GM12874 (cell line): ENCODE data around the gene ADCY3.

ENCODE experiments used
- TF ChIP-seq, protein P1 (sequence below): IDR thresholded peaks from 2 replicates; pipeline ENCODE4 v1.5.1; 2011; ENCODE audit warnings: low read depth, mild to moderate bottlenecking, control low read depth, low read length, moderate library complexity; ENCODE audit not compliant: insufficient read depth

ADCY3 gene

GRCh38 chr2:24906466-24906865 is 13.6 kb downstream of the ADCY3 start:
- TF ChIP-seq, protein P1, sequence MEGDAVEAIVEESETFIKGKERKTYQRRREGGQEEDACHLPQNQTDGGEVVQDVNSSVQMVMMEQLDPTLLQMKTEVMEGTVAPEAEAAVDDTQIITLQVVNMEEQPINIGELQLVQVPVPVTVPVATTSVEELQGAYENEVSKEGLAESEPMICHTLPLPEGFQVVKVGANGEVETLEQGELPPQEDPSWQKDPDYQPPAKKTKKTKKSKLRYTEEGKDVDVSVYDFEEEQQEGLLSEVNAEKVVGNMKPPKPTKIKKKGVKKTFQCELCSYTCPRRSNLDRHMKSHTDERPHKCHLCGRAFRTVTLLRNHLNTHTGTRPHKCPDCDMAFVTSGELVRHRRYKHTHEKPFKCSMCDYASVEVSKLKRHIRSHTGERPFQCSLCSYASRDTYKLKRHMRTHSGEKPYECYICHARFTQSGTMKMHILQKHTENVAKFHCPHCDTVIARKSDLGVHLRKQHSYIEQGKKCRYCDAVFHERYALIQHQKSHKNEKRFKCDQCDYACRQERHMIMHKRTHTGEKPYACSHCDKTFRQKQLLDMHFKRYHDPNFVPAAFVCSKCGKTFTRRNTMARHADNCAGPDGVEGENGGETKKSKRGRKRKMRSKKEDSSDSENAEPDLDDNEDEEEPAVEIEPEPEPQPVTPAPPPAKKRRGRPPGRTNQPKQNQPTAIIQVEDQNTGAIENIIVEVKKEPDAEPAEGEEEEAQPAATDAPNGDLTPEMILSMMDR: no peak

- TF ChIP-seq, protein P1: no peak
These were observed 16.6 kb downstream of the ADCY3 start for GRCh38 chr2:24903161-24904103.

DNA sequence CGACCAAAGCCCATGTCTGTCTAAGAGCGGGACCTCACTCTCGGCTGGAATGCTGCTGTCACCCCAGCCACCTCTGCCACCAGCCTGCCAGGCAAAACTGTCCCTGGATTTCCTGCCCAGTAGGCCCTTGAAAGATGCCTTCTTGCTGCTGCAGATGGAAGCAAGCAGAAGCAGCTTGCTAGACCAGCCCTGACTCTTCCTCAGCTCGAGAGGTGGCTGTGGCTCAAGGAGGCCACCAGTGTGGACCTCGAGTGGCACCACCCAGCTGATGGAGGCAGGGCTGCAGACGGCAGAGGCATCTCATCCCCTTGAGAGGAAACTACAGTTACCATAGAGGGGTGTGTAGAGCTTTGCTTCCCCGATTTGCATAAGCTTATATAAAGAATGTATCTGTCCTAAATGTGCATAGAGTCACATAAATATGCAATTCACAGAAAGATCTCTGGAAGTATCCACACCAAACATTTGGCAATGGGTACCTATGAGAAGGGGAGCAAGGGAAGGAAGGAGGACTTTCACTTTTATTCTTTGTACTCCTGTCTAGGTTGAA is 20.6 kb downstream of the ADCY3 start:
- TF ChIP-seq, protein P1: no peak

DNA sequence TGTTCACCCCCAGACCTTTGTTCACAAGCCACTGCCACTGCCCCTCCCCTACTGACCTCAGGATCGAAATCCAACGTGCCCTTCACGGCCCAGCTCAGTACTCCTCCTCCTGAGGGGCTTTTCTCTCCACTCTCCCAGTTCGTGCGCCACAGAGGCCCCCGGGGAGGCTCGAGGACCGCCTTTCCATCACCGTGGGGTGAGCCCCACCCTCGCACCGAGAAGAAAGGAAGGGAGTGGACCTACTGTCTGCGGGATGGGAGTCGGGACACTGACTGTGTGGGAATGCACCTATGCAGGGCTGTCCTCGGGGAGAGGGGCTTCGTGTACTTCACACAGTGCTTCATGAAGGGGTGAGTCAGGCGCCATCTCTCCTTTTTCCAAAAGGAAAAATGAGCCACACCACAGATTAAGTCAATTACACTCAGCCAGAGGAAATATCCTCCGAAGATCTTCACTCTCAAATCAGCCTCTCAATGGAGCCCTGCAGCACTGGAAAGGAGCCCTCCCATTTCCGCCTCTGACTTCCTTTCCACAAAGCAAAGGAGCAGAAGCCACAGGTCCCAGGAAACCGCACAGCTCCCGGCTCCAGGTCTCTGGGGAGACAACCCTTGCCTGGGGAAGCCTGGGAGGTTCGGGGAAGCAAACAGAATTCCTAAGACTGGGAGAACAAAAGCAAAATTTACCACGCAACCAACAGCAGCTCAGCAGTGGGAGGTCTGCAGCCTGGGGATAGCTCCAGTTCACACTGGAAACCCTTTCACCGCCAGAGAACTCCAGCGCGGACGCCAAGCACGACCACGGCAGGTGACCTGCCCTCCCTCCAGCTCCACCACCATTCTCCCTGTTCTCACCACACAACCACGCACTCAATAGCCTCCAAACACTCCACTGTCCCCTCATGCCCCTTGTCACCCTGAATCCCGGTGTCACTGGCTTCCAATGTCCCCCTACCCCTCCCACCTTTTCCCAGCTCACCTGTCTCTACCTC is 21.6 kb downstream of the ADCY3 start:
- TF ChIP-seq, protein P1: no peak

GRCh38 chr2:24894750-24895149 is 25.3 kb downstream of the ADCY3 start:
- TF ChIP-seq, protein P1: no peak

- TF ChIP-seq, protein P1: no peak
These were observed 26.1 kb downstream of the ADCY3 start for GRCh38 chr2:24893934-24894333.

DNA sequence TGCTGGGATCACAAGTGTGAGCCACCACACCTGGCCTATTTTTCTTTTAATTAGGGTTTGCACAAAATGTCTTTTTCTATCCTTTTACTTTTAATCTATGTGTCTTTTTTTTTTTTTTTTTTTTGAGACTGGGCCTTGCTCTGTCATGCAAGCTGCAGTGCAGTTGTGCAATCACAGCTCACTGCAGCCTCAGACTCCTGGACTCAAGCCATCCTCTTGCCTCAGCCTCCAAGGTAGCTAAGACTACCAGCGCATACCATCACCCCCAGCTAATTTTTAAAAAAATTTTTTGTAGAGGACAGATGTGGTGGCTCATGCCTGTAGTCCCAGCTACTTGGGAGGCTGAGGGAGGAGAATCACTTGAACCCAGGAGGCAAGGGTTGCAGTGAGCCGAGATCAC is 27.1 kb downstream of the ADCY3 start:
- TF ChIP-seq, protein P1: no peak
